HCT116 (cell line): ENCODE results near the gene FAM50B. TPM values are rescaled to one million over a fixed set of nuclear protein-coding genes. Genes with fewer than 3 reads are reported as not detected.

ENCODE experiments used
- ATAC-seq: fragments of 200-7000 bp; cut with Tn5 transposase; 2 replicates; pipeline ENCODE4 v1.9.1; 2020; ENCODE audit warnings: mild to moderate bottlenecking, moderate library complexity
- BruUV-seq: library from RNA; stranded (reverse); fragments of 400-500 nt; replicated peaks from 2 replicates; lab custom pipeline; 2021; lab: Mats Ljungman, UMichigan
- CTCF ChIA-PET: fragments of 300-600 bp; sonication (Branson Sonifier 250); formaldehyde crosslinking; loops from one replicate; lab custom pipeline; 2021; ENCODE audit warnings: antibody characterized with exemption; lab: Charles Lee
- POLR2A ChIA-PET: fragments of 300-600, 350-600 bp; sonication (Branson Sonifier 250); formaldehyde crosslinking; loops from one replicate; lab custom pipeline; 2021; ENCODE audit warnings: antibody characterized with exemption; lab: Charles Lee
- RAD21 ChIA-PET, 2 experiments: fragments of 300-600 bp; sonication (Branson Sonifier 250); formaldehyde crosslinking; loops; one replicate each; lab custom pipeline; 2023; ENCODE audit warnings: low total read pairs in 2 of 2; ENCODE audit not compliant: uncharacterized antibody in 2 of 2, unreplicated experiment in 2 of 2, low non-redundant PET in 1 of 2; lab: Charles Lee
- DNase-seq: peaks from one replicate; pipeline ENCODE4 v3.0.0-alpha.2; 2010; ENCODE audit warnings: low read depth, low spot score
- H2AFZ ChIP-seq: fragments of 200-600 bp; shearing (Covaris generic), sonication (generic); 2 replicates; pipeline ENCODE4 v1.6.1; 2017; ENCODE audit warnings: low read depth, mixed run types, mixed read lengths, antibody characterized with exemption, low read length; ENCODE audit not compliant: poor library complexity, severe bottlenecking
- H3K27ac ChIP-seq: 2 replicates; pipeline ENCODE4 v1.5.1; 2012; ENCODE audit warnings: low read depth, low read length
- H3K27me3 ChIP-seq: fragments of 200-600 bp; sonication (generic); 2 replicates; pipeline ENCODE4 v1.6.1; 2016; ENCODE audit warnings: mixed run types, low read length, mixed read lengths; ENCODE audit not compliant: insufficient read depth
- H3K36me3 ChIP-seq, 2 experiments: fragments of 200-500 bp in 1 of 2; fragments of 200-600 bp in 1 of 2; sonication (Bioruptor generic) in 1 of 2; sonication (generic) in 1 of 2; 2 replicates each; pipeline versions ENCODE4 v1.5.1 to v1.6.1; 2014 to 2016; ENCODE audit warnings: low read length in 2 of 2, inconsistent platforms in 1 of 2, mixed read lengths in 1 of 2, mixed run types in 1 of 2; ENCODE audit not compliant: insufficient read depth in 2 of 2, control insufficient read depth in 1 of 2
- H3K4me1 ChIP-seq, 2 experiments: fragments of 200-600 bp in 1 of 2; sonication (generic) in 1 of 2; 2 replicates each; pipeline versions ENCODE4 v1.5.1 to v1.6.1; 2012 to 2017; ENCODE audit warnings: low read length in 2 of 2, inconsistent platforms in 1 of 2, mild to moderate bottlenecking in 1 of 2, mixed read lengths in 1 of 2, mixed run types in 1 of 2, moderate library complexity in 1 of 2; ENCODE audit not compliant: insufficient read depth in 2 of 2, control insufficient read depth in 1 of 2
- H3K4me2 ChIP-seq: fragments of 200-600 bp; sonication (generic); 2 replicates; pipeline ENCODE4 v1.6.1; 2017; ENCODE audit warnings: mixed run types, low read length, mixed read lengths
- H3K4me3 ChIP-seq, 2 experiments: fragments of 200-600 bp in 1 of 2; sonication (generic) in 1 of 2; replicated peaks in 1 of 2; 2 replicates each; pipeline ENCODE4 v1.5.1; 2011 to 2016; ENCODE audit warnings: low read length in 2 of 2, control low read depth in 1 of 2, low read depth in 1 of 2, mild to moderate bottlenecking in 1 of 2, mixed read lengths in 1 of 2, mixed run types in 1 of 2
- H3K79me2 ChIP-seq: fragments of 200-600 bp; sonication (generic); 2 replicates; pipeline ENCODE4 v1.6.1; 2017; ENCODE audit warnings: mild to moderate bottlenecking, mixed run types, low read length, moderate library complexity, mixed read lengths; ENCODE audit not compliant: insufficient read depth
- H3K9ac ChIP-seq: fragments of 200-600 bp; sonication (generic); 2 replicates; pipeline ENCODE4 v1.6.1; 2016; ENCODE audit warnings: low read length, mixed read lengths
- H3K9me2 ChIP-seq: fragments of 200-600 bp; sonication (generic), shearing (Covaris generic); 2 replicates; pipeline ENCODE4 v1.6.1; 2017; ENCODE audit warnings: mixed run types, mild to moderate bottlenecking, moderate library complexity; ENCODE audit not compliant: insufficient read depth
- H3K9me3 ChIP-seq, 2 experiments: fragments of 200-500 bp in 1 of 2; fragments of 200-600 bp in 1 of 2; sonication (Bioruptor generic) in 1 of 2; sonication (generic) in 1 of 2; 2 replicates each; pipeline ENCODE4 v1.6.1; 2014 to 2017; ENCODE audit warnings: low read length in 2 of 2, mixed read lengths in 2 of 2, inconsistent platforms in 1 of 2, low read depth in 1 of 2, mild to moderate bottlenecking in 1 of 2, mixed run types in 1 of 2, moderate library complexity in 1 of 2; ENCODE audit not compliant: control insufficient read depth in 1 of 2, insufficient read depth in 1 of 2
- H4K20me1 ChIP-seq: fragments of 200-600 bp; sonication (generic), shearing (Covaris generic); 2 replicates; pipeline ENCODE4 v1.6.1; 2017; ENCODE audit warnings: mixed run types, mild to moderate bottlenecking, moderate library complexity; ENCODE audit not compliant: insufficient read depth
- FOSL1 ChIP-seq: IDR thresholded peaks from 2 replicates; pipeline ENCODE4 v1.6.1; 2012; ENCODE audit warnings: low read depth
- POLR2A ChIP-seq: IDR thresholded peaks from 2 replicates; pipeline ENCODE4 v1.7.0; 2011; ENCODE audit warnings: borderline replicate concordance; ENCODE audit not compliant: insufficient read depth, insufficient read length; ENCODE audit errors: extremely low read depth
- YY1 ChIP-seq: IDR thresholded peaks from 2 replicates; pipeline ENCODE4 v1.6.1; 2011; ENCODE audit warnings: low read length, low read depth, moderate library complexity, mild to moderate bottlenecking; ENCODE audit not compliant: insufficient replicate concordance; ENCODE audit errors: extremely low read depth
- intact Hi-C: fragments of 100-400 bp; cut with micrococcal nuclease; formaldehyde crosslinking; loops from 2 replicates; pipeline ENCODE4 v1.10.0; 2022
- total RNA-seq: library from RNA; stranded (reverse); gene quantifications from one replicate; pipeline ENCODE4 v1.2.1, GENCODE V29; 2021; ENCODE audit not compliant: unreplicated experiment

The FAM50B gene
- total RNA-seq, 1 experiment from 2014 or later = 0.86 TPM

GRCh38 chr6:3898265-3898994 lies 49.3 kb downstream of the FAM50B start:
- Histone ChIP-seq H3K9me3 (no peaks in the 10 kb centered on the region), H3K27me3 (no peaks in the 10 kb centered on the region), H2AFZ (no peak overlapping the region)
- RAD21 ChIA-PET = no interaction called here
- no peak for TF ChIP-seq YY1
- TF ChIP-seq, all 23 proteins: peak for 0
- H3K4me2 ChIP-seq = no peak overlapping the region
- POLR2A ChIA-PET = no interaction called here
- CTCF ChIA-PET = no interaction called here
- H3K9ac ChIP-seq = no peak overlapping the region
- DNase-seq (no peak), ATAC-seq (no peak)
- intact Hi-C loops = no loop called here
- no peak overlapping the region for H3K4me3 ChIP-seq
- H3K9me2 ChIP-seq = no peaks in the 10 kb centered on the region
- H3K36me3 ChIP-seq = no peaks in the 10 kb centered on the region
- H3K27ac ChIP-seq = no peak overlapping the region
- no peaks in the 10 kb centered on the region for H4K20me1 ChIP-seq
- H3K79me2 ChIP-seq = no peaks in the 10 kb centered on the region
- no TSS peak for BruUV-seq
- H3K4me1 ChIP-seq = no peaks in the 10 kb centered on the region; a peak in 1 of 4 replicates

DNA sequence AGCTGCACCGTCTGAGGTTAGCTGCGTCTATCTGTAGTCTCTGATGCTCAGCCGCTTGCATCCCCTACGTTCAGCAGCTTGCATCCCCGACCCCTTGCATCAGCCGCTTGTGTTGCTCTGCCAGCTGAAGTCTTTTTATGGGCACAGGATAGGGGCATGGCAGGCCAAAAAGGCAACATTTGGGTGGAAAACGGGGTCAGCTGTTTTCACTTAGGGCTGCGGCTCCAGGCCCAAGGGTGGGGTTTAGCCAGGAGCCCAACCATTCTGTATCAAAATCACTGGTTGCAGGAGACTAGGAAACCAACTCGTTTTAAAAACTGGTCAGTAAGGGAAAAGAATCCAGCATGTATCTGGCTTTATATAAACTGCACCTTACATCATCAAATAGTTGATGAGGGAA lies 49.9 kb downstream of the FAM50B start:
- POLR2A ChIA-PET = no interaction called here
- no peak for TF ChIP-seq POLR2A
- no peak for TF ChIP-seq FOSL1
- TF ChIP-seq, all 23 proteins: peak for 0
- H3K36me3 ChIP-seq = no peaks in the 10 kb centered on the region

More for the DNA sequence above, 49.9 kb downstream of the FAM50B start:
- Histone ChIP-seq H3K4me3 (no peak overlapping the region), H4K20me1 (no peaks in the 10 kb centered on the region), H3K9me2 (no peaks in the 10 kb centered on the region), H3K27ac (no peak overlapping the region), H3K79me2 (no peaks in the 10 kb centered on the region), H3K9me3 (no peaks in the 10 kb centered on the region), H3K4me1 (no peaks in the 10 kb centered on the region; a peak in 1 of 4 replicates), H2AFZ (no peak overlapping the region), H3K27me3 (no peaks in the 10 kb centered on the region), H3K9ac (no peak overlapping the region), H3K4me2 (no peak overlapping the region)
- RAD21 ChIA-PET = no interaction called here
- intact Hi-C loops = no loop called here
- ATAC-seq (no peak), DNase-seq (no peak)
- BruUV-seq = no TSS peak
- CTCF ChIA-PET = no interaction called here
